Measurements from ENCODE around the gene EPHB1. TPM values are rescaled to one million over a fixed set of nuclear protein-coding genes. Genes with fewer than 3 reads are reported as not detected.

Gene EPHB1
- total RNA-seq, 4 donors from 2014 or later: 1.00 to 8.9 (median 4.5) TPM

DNA sequence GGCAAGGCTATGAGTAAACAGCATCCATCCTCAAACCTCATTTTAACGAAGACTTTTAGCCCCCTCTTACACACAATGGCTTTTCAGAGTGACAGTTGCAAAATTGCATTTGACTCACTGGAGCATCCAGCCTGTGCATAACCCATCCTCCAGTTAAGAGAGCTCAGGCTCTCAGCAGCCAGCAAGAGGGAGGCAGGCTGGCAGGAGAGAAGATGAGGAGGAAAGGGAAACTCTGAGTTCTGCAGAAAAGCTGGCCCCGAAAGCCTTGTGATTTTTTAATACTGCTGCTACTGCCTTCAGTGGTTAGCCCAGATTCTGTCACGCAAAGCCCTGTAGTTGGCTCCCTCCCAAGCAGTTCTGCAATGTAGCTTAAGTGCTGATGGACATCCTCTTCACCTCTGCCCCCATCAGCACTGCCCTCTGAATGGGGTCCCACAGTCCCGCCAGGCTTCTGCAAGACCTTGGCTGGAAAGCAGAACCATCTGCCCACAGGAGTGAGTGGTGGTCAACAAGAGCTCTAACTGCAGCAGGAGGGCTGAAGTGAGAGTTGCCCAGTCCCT, 371.3 kb downstream of the EPHB1 start:
- no peaks in the 10 kb centered on the region for H3K9me3 ChIP-seq
- no peak for ATAC-seq

DNA sequence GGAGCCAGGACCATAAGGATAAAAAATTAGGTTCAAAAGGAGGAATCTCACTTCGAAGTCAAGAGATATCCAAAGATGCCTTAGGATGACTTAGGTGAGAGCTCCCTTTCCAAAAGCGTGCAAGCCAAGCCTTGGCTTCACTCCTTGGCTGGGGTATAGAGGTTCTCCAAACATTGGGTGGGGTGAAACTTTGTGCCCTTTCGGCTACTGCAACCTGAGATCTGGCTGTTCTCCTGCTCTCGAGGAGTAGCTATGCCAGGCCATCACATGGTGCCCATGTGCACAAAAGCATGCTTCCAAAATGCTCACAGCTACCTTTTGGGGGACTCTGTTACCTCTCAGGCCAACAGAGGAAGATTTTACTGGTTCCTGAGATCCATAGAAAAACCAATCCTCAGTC, 373.8 kb downstream of the EPHB1 start:
- ATAC-seq (peak; percentile 53 to 65), DNase-seq (peak; percentile 26 to 54)
- H3K4me3 ChIP-seq: no peak overlapping the region
- in situ Hi-C loops (cut with MboI; ENCODE audit: low sequenced_read_pairs in 4 of 4) (no loop called here), intact Hi-C loops (cut with DNase I; ENCODE audit: low total_unique reads) (loop anchor here (5.0 kb wide), 1 partner anchor 43 kb away; no protein-coding TSS in a partner anchor)
- peak overlapping the region in 1 of 4 donors; percentile 44 for H3K27ac ChIP-seq
- H3K4me1 ChIP-seq: peaks cover 10 to 11% of the 10 kb centered on the region in 2 donors
- no peaks in the 10 kb centered on the region for H3K36me3 ChIP-seq
- TF ChIP-seq POLR2A (IDR thresholded peaks at IDR 0.05): no peak
- TF ChIP-seq, protein P1, sequence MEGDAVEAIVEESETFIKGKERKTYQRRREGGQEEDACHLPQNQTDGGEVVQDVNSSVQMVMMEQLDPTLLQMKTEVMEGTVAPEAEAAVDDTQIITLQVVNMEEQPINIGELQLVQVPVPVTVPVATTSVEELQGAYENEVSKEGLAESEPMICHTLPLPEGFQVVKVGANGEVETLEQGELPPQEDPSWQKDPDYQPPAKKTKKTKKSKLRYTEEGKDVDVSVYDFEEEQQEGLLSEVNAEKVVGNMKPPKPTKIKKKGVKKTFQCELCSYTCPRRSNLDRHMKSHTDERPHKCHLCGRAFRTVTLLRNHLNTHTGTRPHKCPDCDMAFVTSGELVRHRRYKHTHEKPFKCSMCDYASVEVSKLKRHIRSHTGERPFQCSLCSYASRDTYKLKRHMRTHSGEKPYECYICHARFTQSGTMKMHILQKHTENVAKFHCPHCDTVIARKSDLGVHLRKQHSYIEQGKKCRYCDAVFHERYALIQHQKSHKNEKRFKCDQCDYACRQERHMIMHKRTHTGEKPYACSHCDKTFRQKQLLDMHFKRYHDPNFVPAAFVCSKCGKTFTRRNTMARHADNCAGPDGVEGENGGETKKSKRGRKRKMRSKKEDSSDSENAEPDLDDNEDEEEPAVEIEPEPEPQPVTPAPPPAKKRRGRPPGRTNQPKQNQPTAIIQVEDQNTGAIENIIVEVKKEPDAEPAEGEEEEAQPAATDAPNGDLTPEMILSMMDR (IDR thresholded peaks at IDR 0.05 in 4 of 5, conservative IDR thresholded peaks at IDR 0.05 in 1 of 5): no peak
- H3K27me3 ChIP-seq: no peaks in the 10 kb centered on the region
- H3K9me3 ChIP-seq: no peaks in the 10 kb centered on the region

More for the DNA sequence above, 371.3 kb downstream of the EPHB1 start:
- Histone ChIP-seq H3K4me1 (peaks cover 11 to 13% of the 10 kb centered on the region in 2 donors), H3K4me3 (no peak overlapping the region), H3K27ac (no peak overlapping the region), H3K36me3 (no peaks in the 10 kb centered on the region), H3K27me3 (no peaks in the 10 kb centered on the region)
- DNase-seq: no peak
- in situ Hi-C loops (cut with MboI; ENCODE audit: low sequenced_read_pairs in 4 of 4) (no loop called here), intact Hi-C loops (cut with DNase I; ENCODE audit: low total_unique reads) (loop anchor here (5.0 kb wide), 1 partner anchor 46 kb away; no protein-coding TSS in a partner anchor)
- TF ChIP-seq POLR2A (IDR thresholded peaks at IDR 0.05): no peak
- TF ChIP-seq, protein P1 (IDR thresholded peaks at IDR 0.05 in 4 of 5, conservative IDR thresholded peaks at IDR 0.05 in 1 of 5): no peak

DNA sequence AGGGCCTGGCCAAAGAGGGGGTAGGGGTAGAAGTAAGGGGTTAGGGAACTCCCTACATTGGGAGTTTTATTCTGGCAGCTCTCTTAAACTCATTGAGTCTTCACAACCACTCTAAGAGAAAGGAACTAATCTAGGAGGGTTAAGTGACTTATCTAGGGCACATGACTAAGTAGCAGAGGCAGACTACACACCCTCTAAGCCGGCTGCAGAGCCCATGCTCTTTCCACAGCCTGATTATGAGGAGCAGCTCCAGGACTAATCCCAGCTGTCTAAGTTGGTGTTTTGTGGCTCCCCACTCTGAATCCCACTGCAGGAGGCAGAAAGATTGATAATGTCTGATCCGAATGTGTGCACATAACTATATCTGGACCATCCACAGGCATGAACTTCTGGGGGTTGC, 374.6 kb downstream of the EPHB1 start:
- Histone ChIP-seq H3K9me3 (no peaks in the 10 kb centered on the region), H3K4me3 (no peak overlapping the region)
- ATAC-seq: peak; percentile 28 to 50

DNA sequence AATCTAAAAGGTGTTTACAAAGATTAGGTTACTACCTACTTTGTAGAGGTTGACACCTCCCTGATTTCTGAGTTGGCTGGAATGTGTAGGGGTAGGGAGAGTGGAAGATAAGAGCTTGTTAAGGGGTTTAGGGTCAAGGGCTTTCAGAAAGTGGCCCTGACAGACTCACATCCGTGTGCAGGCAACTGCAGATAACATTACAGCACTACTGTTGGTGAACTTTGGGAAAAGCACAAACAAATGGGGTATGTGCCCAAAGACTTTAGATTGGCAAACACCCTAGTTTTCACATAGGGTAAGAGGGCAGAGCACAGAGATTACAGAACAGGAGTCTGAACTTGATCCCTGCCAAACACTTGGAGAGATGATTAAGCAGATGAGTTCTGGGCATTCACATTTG, 375.7 kb downstream of the EPHB1 start:
- Histone ChIP-seq H3K4me3 (no peak overlapping the region), H3K4me1 (peaks cover 10 to 11% of the 10 kb centered on the region in 2 donors), H3K27ac (peak overlapping the region in 1 of 4 donors; percentile 18), H3K27me3 (no peaks in the 10 kb centered on the region), H3K9me3 (no peaks in the 10 kb centered on the region), H3K36me3 (no peaks in the 10 kb centered on the region)
- ATAC-seq (no peak), DNase-seq (no peak)
- intact Hi-C loops (cut with DNase I; ENCODE audit: low total_unique reads): no loop called here
- no peak for TF ChIP-seq POLR2A (IDR thresholded peaks at IDR 0.05)
- in situ Hi-C loops (cut with MboI; ENCODE audit: low sequenced_read_pairs in 4 of 4): no loop called here

More for the DNA sequence above, 374.6 kb downstream of the EPHB1 start:
- Histone ChIP-seq H3K27me3 (no peaks in the 10 kb centered on the region), H3K4me1 (peaks cover 10 to 11% of the 10 kb centered on the region in 2 donors), H3K36me3 (no peaks in the 10 kb centered on the region), H3K27ac (peak overlapping the region in 1 of 4 donors; percentile 44)
- DNase-seq: no peak
- intact Hi-C loops (cut with DNase I; ENCODE audit: low total_unique reads) (loop anchor here (5.0 kb wide), 1 partner anchor 43 kb away; no protein-coding TSS in a partner anchor), in situ Hi-C loops (cut with MboI; ENCODE audit: low sequenced_read_pairs in 4 of 4) (no loop called here)
- TF ChIP-seq, protein P1 (IDR thresholded peaks at IDR 0.05 in 4 of 5, conservative IDR thresholded peaks at IDR 0.05 in 1 of 5): no peak
- TF ChIP-seq POLR2A (IDR thresholded peaks at IDR 0.05): no peak

DNA sequence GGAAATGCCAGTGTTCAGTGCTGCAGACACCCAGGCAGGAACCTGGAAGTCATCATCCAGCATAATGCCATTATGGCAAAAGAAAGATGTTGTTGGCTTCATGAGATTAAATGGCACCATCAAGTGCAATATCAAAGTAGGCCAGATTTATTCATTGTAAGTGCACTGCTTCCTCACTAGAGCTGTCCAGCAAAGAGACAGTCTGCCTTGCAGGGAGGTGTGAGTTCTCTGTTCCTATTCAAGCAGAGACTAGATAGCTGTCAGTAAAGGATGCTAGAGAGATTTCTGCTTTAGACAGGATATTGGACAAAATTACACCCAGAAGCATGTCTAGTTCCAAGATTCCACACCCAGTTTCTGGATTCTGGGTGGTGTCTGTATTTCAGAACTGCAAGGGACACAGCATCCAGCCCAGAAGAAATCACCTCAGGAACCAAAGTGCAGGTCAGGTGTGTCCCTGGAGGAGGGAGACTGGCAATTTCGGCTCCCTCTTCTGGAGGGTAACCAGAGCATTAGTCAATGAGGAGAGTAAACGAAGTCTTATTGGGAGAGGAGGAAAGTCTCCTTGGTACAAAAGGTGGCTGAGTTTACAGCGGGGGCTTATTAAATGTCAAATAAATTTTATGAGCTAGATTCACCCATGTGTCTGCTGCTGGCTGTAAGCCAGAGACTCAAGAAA, 377.3 kb downstream of the EPHB1 start:
- intact Hi-C loops (cut with DNase I; ENCODE audit: low total_unique reads): no loop called here
- Histone ChIP-seq H3K9me3 (no peaks in the 10 kb centered on the region), H3K36me3 (no peaks in the 10 kb centered on the region), H3K4me1 (peaks cover 10 to 11% of the 10 kb centered on the region in 2 donors), H3K27ac (no peak overlapping the region), H3K4me3 (no peak overlapping the region), H3K27me3 (no peaks in the 10 kb centered on the region)
- in situ Hi-C loops (cut with MboI; ENCODE audit: low sequenced_read_pairs in 4 of 4): no loop called here
- ATAC-seq (no peak), DNase-seq (no peak)
- TF ChIP-seq, protein P1 (IDR thresholded peaks at IDR 0.05 in 4 of 5, conservative IDR thresholded peaks at IDR 0.05 in 1 of 5): no peak
- no peak for TF ChIP-seq POLR2A (IDR thresholded peaks at IDR 0.05)
